CD14-positive monocyte (primary cell): ENCODE data around the gene RPL3. TPM values are rescaled to one million over a fixed set of nuclear protein-coding genes. Genes with fewer than 3 reads are reported as not detected.
A peak's percentile ranks its signal among the peaks of the same experiment; 100 is the strongest.

ENCODE experiments used
- DNase-seq, 3 donors: peaks; one replicate each; pipeline ENCODE4 v3.0.0-alpha.2; 2011 to 2022
- H2AFZ ChIP-seq: 2 replicates; pipeline ENCODE4 v1.6.0; 2012; ENCODE audit warnings: mild to moderate bottlenecking, low read depth, low read length, inconsistent platforms; ENCODE audit not compliant: insufficient read depth, poor library complexity, severe bottlenecking
- H3K27ac ChIP-seq, 2 donors: 1 replicate in 1 of 2; 2 replicates in 1 of 2; pipeline ENCODE4 v1.5.1; 2012 to 2013; ENCODE audit warnings: low read length in 2 of 2, control low read depth in 1 of 2, inconsistent platforms in 1 of 2, low read depth in 1 of 2, mild to moderate bottlenecking in 1 of 2
- H3K27me3 ChIP-seq, 2 donors: one replicate each; pipeline versions ENCODE4 v1.6.0 to v1.6.1; 2011 to 2013; ENCODE audit warnings: low read length in 2 of 2; ENCODE audit not compliant: control insufficient read depth in 2 of 2, insufficient read depth in 2 of 2
- H3K36me3 ChIP-seq, 2 donors: replicated peaks in 1 of 2; 1 replicate in 1 of 2; 2 replicates in 1 of 2; pipeline versions ENCODE4 v1.5.1 to v1.6.1; 2012 to 2013; ENCODE audit warnings: low read length in 2 of 2, control low read depth in 1 of 2, inconsistent platforms in 1 of 2, mild to moderate bottlenecking in 1 of 2; ENCODE audit not compliant: insufficient read depth in 2 of 2, control insufficient read depth in 1 of 2
- H3K4me1 ChIP-seq, 2 donors: 1 replicate in 1 of 2; 2 replicates in 1 of 2; pipeline versions ENCODE4 v1.5.1 to v1.6.1; 2012 to 2013; ENCODE audit warnings: low read length in 2 of 2, control low read depth in 1 of 2, inconsistent platforms in 1 of 2, mild to moderate bottlenecking in 1 of 2, moderate library complexity in 1 of 2; ENCODE audit not compliant: insufficient read depth in 2 of 2, control insufficient read depth in 1 of 2
- H3K4me2 ChIP-seq: replicated peaks from 2 replicates; pipeline ENCODE3; 2012; ENCODE audit warnings: low read length, moderate library complexity, mild to moderate bottlenecking; ENCODE audit not compliant: poor library complexity, severe bottlenecking; ENCODE audit errors: extremely low read depth
- H3K4me3 ChIP-seq, 3 experiments: fragments of 200-600 bp in 1 of 3; sonication (generic) in 1 of 3; replicated peaks in 1 of 3; 1 replicate in 2 of 3; 2 replicates in 1 of 3; pipeline ENCODE4 v1.5.1; 2011 to 2013; ENCODE audit warnings: low read length in 3 of 3, mild to moderate bottlenecking in 3 of 3, control low read depth in 2 of 3, low read depth in 2 of 3, inconsistent platforms in 1 of 3, moderate library complexity in 1 of 3
- H3K79me2 ChIP-seq: 2 replicates; pipeline ENCODE4 v1.6.0; 2012; ENCODE audit warnings: mild to moderate bottlenecking, control low read depth, inconsistent platforms, low read length, moderate library complexity; ENCODE audit not compliant: insufficient read depth
- H3K9ac ChIP-seq: 2 replicates; pipeline ENCODE4 v1.6.0; 2017; ENCODE audit warnings: low read length, mild to moderate bottlenecking; ENCODE audit not compliant: insufficient read depth, poor library complexity, severe bottlenecking
- H3K9me3 ChIP-seq, 2 donors: replicated peaks in 1 of 2; 1 replicate in 1 of 2; 2 replicates in 1 of 2; pipeline versions ENCODE4 v1.5.1 to v1.6.1; 2012 to 2013; ENCODE audit warnings: low read length in 2 of 2, control low read depth in 1 of 2; ENCODE audit not compliant: control insufficient read depth in 1 of 2, insufficient read depth in 1 of 2
- H4K20me1 ChIP-seq: 2 replicates; pipeline ENCODE4 v1.6.0; 2012; ENCODE audit warnings: mild to moderate bottlenecking, low read length, control low read depth, moderate library complexity; ENCODE audit not compliant: insufficient read depth
- H3K27ac Mint-ChIP-seq, 7 donors: one replicate each; pipeline ENCODE4 v1.8.0; 2020; ENCODE audit warnings: mild to moderate bottlenecking in 7 of 7, mixed read lengths in 7 of 7, moderate library complexity in 6 of 7, inconsistent platforms in 2 of 7
- H3K27me3 Mint-ChIP-seq, 3 donors: one replicate each; pipeline ENCODE4 v1.8.0; 2021 to 2022; ENCODE audit warnings: low read depth in 3 of 3, mild to moderate bottlenecking in 3 of 3, mixed read lengths in 3 of 3, moderate library complexity in 3 of 3, inconsistent platforms in 1 of 3
- H3K36me3 Mint-ChIP-seq, 2 donors: one replicate each; pipeline ENCODE4 v1.8.0; 2020; ENCODE audit warnings: mixed read lengths in 2 of 2, inconsistent platforms in 1 of 2, mild to moderate bottlenecking in 1 of 2
- H3K4me1 Mint-ChIP-seq: one replicate; pipeline ENCODE4 v1.8.0; 2020; ENCODE audit warnings: mild to moderate bottlenecking, mixed read lengths
- H3K4me3 Mint-ChIP-seq, 2 donors: one replicate each; pipeline ENCODE4 v1.8.0; 2020; ENCODE audit warnings: mild to moderate bottlenecking in 2 of 2, mixed read lengths in 2 of 2, moderate library complexity in 1 of 2
- H3K9me3 Mint-ChIP-seq, 7 donors: one replicate each; pipeline ENCODE4 v1.8.0; 2020 to 2022; ENCODE audit warnings: mixed read lengths in 7 of 7, mild to moderate bottlenecking in 6 of 7, moderate library complexity in 6 of 7, inconsistent platforms in 2 of 7
- WGBS: methylation state at CpG from one replicate; pipeline ENCODE4 v1.1.5; 2013; ENCODE audit warnings: missing lambda C conversion rate; ENCODE audit not compliant: insufficient coverage; 5-methylcytosine and 5-hydroxymethylcytosine counted together
- intact Hi-C, 2 donors: fragments of 100-400 bp; cut with micrococcal nuclease; formaldehyde crosslinking; loops; one replicate each; pipeline versions ENCODE4 v1.15.0 to v1.15.1; 2023
- polyA plus RNA-seq, 3 donors: library from polyadenylated mRNA; depleted of rRNA in 1 of 3; unstranded in 2 of 3; stranded (reverse) in 1 of 3; fragments of 300-500 nt in 2 of 3; fragments of >200 nt in 1 of 3; fragmentation: Illumina TruSeq in 2 of 3; gene quantifications; 1 replicate in 2 of 3; 2 replicates in 1 of 3; pipeline ENCODE4 v1.2.3, GENCODE V29; 2012 to 2021
- TF ChIP-seq, protein P1 (sequence below): fragments of 200-600 bp; IDR thresholded peaks from one replicate; pipeline ENCODE4 v1.8.0; 2022; ENCODE audit warnings: antibody characterized with exemption, mild to moderate bottlenecking

RPL3 gene
- polyA plus RNA-seq, 3 donors = 604 to 2,104 (median 698) TPM

DNA sequence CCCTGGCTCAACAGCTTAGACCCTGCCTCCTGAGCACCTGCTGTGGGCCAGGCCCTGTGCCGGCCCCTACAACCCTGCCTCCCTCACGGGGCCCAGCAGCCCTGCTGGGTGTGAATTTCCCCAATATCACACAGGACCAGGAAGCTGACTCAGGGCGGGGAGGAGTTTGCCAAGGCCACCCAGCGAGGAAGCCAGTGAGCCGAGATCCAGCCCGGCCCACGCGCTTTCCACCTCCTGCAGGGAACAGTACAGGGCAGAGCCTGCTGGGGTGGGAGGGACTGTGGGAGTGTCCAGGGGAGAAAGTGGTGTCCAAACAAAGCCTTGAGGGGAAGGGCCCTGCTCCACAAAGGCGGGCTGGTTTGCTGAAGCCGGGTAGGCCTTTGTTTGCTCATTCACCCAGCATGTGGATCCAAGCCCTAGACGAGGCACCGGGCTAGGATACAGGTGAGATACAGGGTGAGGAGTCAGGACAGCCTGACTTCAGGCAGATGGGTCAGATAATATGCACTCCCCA, 26.8 kb downstream of the RPL3 start:
- DNase-seq = peak; percentile 94 to 96 (median 96)
- Histone ChIP-seq H3K4me2 (peak overlapping the region; percentile 31), H3K27ac (peak overlapping the region; percentile 94 to 95), H4K20me1 (no peaks in the 10 kb centered on the region), H3K36me3 (no peaks in the 10 kb centered on the region), H3K79me2 (no peaks in the 10 kb centered on the region), H2AFZ (peak overlapping the region; percentile 64), H3K9ac (peak overlapping the region; percentile 70), H3K4me1 (peaks cover 34 to 48% of the 10 kb centered on the region in 2 donors), H3K9me3 (no peaks in the 10 kb centered on the region), H3K4me3 (peak overlapping the region in 1 of 3 experiments; percentile 9), H3K27me3 (no peaks in the 10 kb centered on the region)
- Mint-ChIP-seq H3K27ac (peak overlapping the region; percentile 95 to 99 (median 96)), H3K4me1 (peaks cover 48% of the 10 kb centered on the region), H3K36me3 (peaks cover 0 to 2% of the 10 kb centered on the region in 2 donors), H3K27me3 (peaks cover 0 to 13% (median 4%) of the 10 kb centered on the region in 3 donors), H3K4me3 (peak overlapping the region in 1 of 2 donors; percentile 65), H3K9me3 (peaks cover 0 to 2% (median 0%) of the 10 kb centered on the region in 7 donors)
- TF ChIP-seq, protein P1, sequence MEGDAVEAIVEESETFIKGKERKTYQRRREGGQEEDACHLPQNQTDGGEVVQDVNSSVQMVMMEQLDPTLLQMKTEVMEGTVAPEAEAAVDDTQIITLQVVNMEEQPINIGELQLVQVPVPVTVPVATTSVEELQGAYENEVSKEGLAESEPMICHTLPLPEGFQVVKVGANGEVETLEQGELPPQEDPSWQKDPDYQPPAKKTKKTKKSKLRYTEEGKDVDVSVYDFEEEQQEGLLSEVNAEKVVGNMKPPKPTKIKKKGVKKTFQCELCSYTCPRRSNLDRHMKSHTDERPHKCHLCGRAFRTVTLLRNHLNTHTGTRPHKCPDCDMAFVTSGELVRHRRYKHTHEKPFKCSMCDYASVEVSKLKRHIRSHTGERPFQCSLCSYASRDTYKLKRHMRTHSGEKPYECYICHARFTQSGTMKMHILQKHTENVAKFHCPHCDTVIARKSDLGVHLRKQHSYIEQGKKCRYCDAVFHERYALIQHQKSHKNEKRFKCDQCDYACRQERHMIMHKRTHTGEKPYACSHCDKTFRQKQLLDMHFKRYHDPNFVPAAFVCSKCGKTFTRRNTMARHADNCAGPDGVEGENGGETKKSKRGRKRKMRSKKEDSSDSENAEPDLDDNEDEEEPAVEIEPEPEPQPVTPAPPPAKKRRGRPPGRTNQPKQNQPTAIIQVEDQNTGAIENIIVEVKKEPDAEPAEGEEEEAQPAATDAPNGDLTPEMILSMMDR = no peak
- WGBS = 31% methylated on average over 7 of the region's 12 CpGs
- intact Hi-C loops = no loop called here

GRCh38 chr22:39292031-39292462, 27.4 kb downstream of the RPL3 start:
- peaks cover 0 to 2% (median 0%) of the 10 kb centered on the region in 7 donors for H3K9me3 Mint-ChIP-seq
- no peak for DNase-seq
- peaks cover 40 to 53% of the 10 kb centered on the region in 2 donors for H3K4me1 ChIP-seq
- peaks cover 0 to 10% (median 4%) of the 10 kb centered on the region in 3 donors for H3K27me3 Mint-ChIP-seq
- peaks cover 0 to 2% of the 10 kb centered on the region in 2 donors for H3K36me3 Mint-ChIP-seq
- no peaks in the 10 kb centered on the region for H3K79me2 ChIP-seq
- H3K4me3 Mint-ChIP-seq = peak overlapping the region in 1 of 2 donors; percentile 65
- H3K4me2 ChIP-seq = peak overlapping the region; percentile 31
- TF ChIP-seq, protein P1 = no peak
- no peaks in the 10 kb centered on the region for H4K20me1 ChIP-seq
- H3K27ac ChIP-seq = peak overlapping the region; percentile 94 to 95
- H2AFZ ChIP-seq = peak overlapping the region; percentile 64
- WGBS = 100% methylated on average over 1 of the region's 19 CpGs
- H3K27me3 ChIP-seq = no peaks in the 10 kb centered on the region
- H3K27ac Mint-ChIP-seq = peak overlapping the region; percentile 95 to 99 (median 96)
- intact Hi-C loops = no loop called here
- H3K9me3 ChIP-seq = no peaks in the 10 kb centered on the region
- H3K36me3 ChIP-seq = no peaks in the 10 kb centered on the region
- peak overlapping the region; percentile 70 for H3K9ac ChIP-seq
- H3K4me1 Mint-ChIP-seq = peaks cover 53% of the 10 kb centered on the region
- H3K4me3 ChIP-seq = peak overlapping the region in 1 of 3 experiments; percentile 9
